Astrocyte of the cerebellum (primary cell): ENCODE measurements around the gene PPM1L.
A peak's percentile ranks its signal among the peaks of the same experiment; 100 is the strongest.

ENCODE experiments used
- DNase-seq: peaks from one replicate; pipeline ENCODE4 v3.0.0-alpha.2; 2011; ENCODE audit warnings: low read depth
- H3K4me3 ChIP-seq: 2 replicates; pipeline ENCODE4 v1.5.1; 2011; ENCODE audit warnings: mild to moderate bottlenecking, low read depth, low read length, moderate library complexity
- CTCF ChIP-seq: IDR thresholded peaks from 2 replicates; pipeline ENCODE4 v1.5.1; 2012; ENCODE audit warnings: low read length, low read depth, moderate library complexity, mild to moderate bottlenecking; ENCODE audit errors: missing control alignments
- in situ Hi-C: cut with HindIII; loops from 2 replicates; pipeline ENCODE4 v1.10.0; 2017; ENCODE audit warnings: low sequenced_read_pairs

PPM1L gene

GRCh38 chr3:161069511-161070251, 313.6 kb downstream of the PPM1L start:
- no peak for TF ChIP-seq CTCF
- peak; percentile 65 for DNase-seq
- in situ Hi-C loops, result no loop called here
- no peak overlapping the region for H3K4me3 ChIP-seq

- H3K4me3 ChIP-seq, result no peak overlapping the region
- no peak for TF ChIP-seq CTCF
- in situ Hi-C loops, result no loop called here
- no peak for DNase-seq
Measured at GRCh38 chr3:161070252-161070930, 314.4 kb downstream of the PPM1L start.

GRCh38 chr3:161070980-161071663, 315.1 kb downstream of the PPM1L start:
- DNase-seq, result no peak

GRCh38 chr3:161072211-161072621, 316.2 kb downstream of the PPM1L start:
- in situ Hi-C loops, result no loop called here
- H3K4me3 ChIP-seq, result no peak overlapping the region
- TF ChIP-seq CTCF, result no peak
- no peak for DNase-seq

More at GRCh38 chr3:161070980-161071663, 315.1 kb downstream of the PPM1L start:
- TF ChIP-seq CTCF, result no peak
- H3K4me3 ChIP-seq, result no peak overlapping the region
- in situ Hi-C loops, result no loop called here

GRCh38 chr3:161072751-161073150, 316.7 kb downstream of the PPM1L start:
- no peak overlapping the region for H3K4me3 ChIP-seq
- no peak for DNase-seq
- TF ChIP-seq CTCF, result no peak
- in situ Hi-C loops, result no loop called here

- in situ Hi-C loops, result no loop called here
- DNase-seq, result no peak
- H3K4me3 ChIP-seq, result no peak overlapping the region
- TF ChIP-seq CTCF, result no peak
Measured at GRCh38 chr3:161073181-161073580, 317.1 kb downstream of the PPM1L start.
